Neural crest cell (in vitro differentiated cells): ENCODE data around the gene BCO1. TPM values are rescaled to one million over a fixed set of nuclear protein-coding genes. Genes with fewer than 3 reads are reported as not detected.

ENCODE experiments used
- DNase-seq: peaks from one replicate; pipeline ENCODE4 v3.0.0; 2021; ENCODE audit warnings: low read depth, mixed read lengths, low spot score
- H3K27ac Mint-ChIP-seq: one replicate; pipeline ENCODE4 v1.8.0; 2021; ENCODE audit warnings: mild to moderate bottlenecking, mixed read lengths; ENCODE audit not compliant: unreplicated experiment
- H3K27me3 Mint-ChIP-seq: 2 replicates; pipeline ENCODE4 v1.8.0; 2021; ENCODE audit warnings: low read depth, mild to moderate bottlenecking, mixed read lengths
- H3K36me3 Mint-ChIP-seq: 2 replicates; pipeline ENCODE4 v1.8.0; 2021; ENCODE audit warnings: low read depth, mild to moderate bottlenecking, mixed read lengths
- H3K4me1 Mint-ChIP-seq: 2 replicates; pipeline ENCODE4 v1.8.0; 2021; ENCODE audit warnings: mixed read lengths
- H3K4me3 Mint-ChIP-seq: one replicate; pipeline ENCODE4 v1.8.0; 2021; ENCODE audit warnings: mild to moderate bottlenecking, mixed read lengths
- H3K9me3 Mint-ChIP-seq: 2 replicates; pipeline ENCODE4 v1.8.0; 2021; ENCODE audit warnings: mixed read lengths
- CTCF ChIP-seq: fragments of 200-600 bp; sonication (generic); conservative IDR thresholded peaks from 2 replicates; pipeline ENCODE4 v1.5.0; 2021; ENCODE audit warnings: antibody characterized with exemption, mild to moderate bottlenecking
- total RNA-seq: library from RNA; stranded (reverse); gene quantifications from 2 replicates; pipeline ENCODE4 v1.2.1, GENCODE V29; 2021

Gene BCO1
- total RNA-seq, 1 donor from 2014 or later, result not detected

GRCh38 chr16:81283044-81283443 lies 44.6 kb downstream of the BCO1 start:
- DNase-seq, result no peak
- Mint-ChIP-seq H3K27ac (peak overlapping the region; percentile 8), H3K27me3 (no peaks in the 10 kb centered on the region), H3K9me3 (no peaks in the 10 kb centered on the region), H3K4me3 (no peak overlapping the region), H3K36me3 (no peaks in the 10 kb centered on the region), H3K4me1 (no peaks in the 10 kb centered on the region)
- no peak for TF ChIP-seq CTCF

DNA sequence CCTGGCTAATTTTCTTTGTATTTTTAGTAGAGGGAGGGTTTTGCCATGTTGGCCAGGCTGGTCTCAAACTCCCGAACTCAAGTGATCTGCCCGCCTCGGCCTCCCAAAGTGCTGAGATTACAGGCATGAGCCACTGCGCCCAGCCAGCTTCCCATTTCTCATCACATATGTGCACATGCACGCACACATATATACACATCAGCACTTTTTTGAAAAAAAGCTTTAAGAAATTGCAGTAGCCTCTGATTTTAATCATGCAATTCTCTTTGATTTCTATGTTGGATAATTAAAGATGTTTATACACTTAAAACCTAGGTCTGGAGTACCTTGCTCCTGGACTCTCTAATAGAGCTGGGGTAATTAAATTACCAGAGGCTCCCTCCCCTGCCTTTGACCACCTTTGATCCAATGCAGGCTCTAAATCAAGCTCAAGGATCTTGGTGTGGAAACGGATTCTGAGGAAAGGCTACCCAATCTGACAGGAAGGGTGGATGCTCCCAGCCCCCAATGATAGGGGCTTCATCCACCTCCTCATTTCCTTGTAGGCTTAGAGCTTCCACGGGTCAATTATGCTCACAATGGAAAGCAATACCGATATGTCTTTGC lies 46.6 kb downstream of the BCO1 start:
- TF ChIP-seq CTCF, result no peak
- Mint-ChIP-seq H3K27me3 (no peaks in the 10 kb centered on the region), H3K4me1 (no peaks in the 10 kb centered on the region), H3K9me3 (no peaks in the 10 kb centered on the region), H3K36me3 (no peaks in the 10 kb centered on the region), H3K27ac (no peak overlapping the region), H3K4me3 (no peak overlapping the region)
- DNase-seq, result no peak

- no peak overlapping the region for H3K27ac Mint-ChIP-seq
- no peaks in the 10 kb centered on the region for H3K9me3 Mint-ChIP-seq
- H3K4me3 Mint-ChIP-seq, result no peak overlapping the region
- no peaks in the 10 kb centered on the region for H3K4me1 Mint-ChIP-seq
- H3K36me3 Mint-ChIP-seq, result no peaks in the 10 kb centered on the region
- H3K27me3 Mint-ChIP-seq, result no peaks in the 10 kb centered on the region
- TF ChIP-seq CTCF, result no peak
- DNase-seq, result no peak
Observed at GRCh38 chr16:81286190-81286589, 47.7 kb downstream of the BCO1 start.

DNA sequence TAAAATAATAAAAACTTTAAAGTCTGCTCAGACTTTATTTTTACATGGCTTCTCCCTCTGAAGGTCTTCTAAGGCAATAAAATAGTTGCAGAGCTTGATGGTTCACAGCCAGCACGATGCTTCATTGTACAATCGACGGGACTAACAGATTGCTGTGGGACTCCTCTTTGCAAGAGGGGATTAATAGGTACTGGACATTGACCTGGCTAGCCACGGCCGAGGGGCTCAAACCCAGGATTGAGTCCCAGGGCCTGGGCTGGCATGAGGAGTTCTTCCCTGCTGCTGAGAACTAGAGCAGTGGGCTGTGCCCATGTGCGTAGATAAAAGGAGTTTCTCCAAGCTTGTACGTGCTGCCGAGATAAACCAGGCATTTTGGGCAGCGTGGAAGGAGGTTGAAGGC lies 52.6 kb downstream of the BCO1 start:
- no peak overlapping the region for H3K27ac Mint-ChIP-seq
- H3K36me3 Mint-ChIP-seq, result no peaks in the 10 kb centered on the region
- no peak overlapping the region for H3K4me3 Mint-ChIP-seq
- no peaks in the 10 kb centered on the region for H3K4me1 Mint-ChIP-seq
- no peaks in the 10 kb centered on the region for H3K27me3 Mint-ChIP-seq
- peaks cover 4% of the 10 kb centered on the region for H3K9me3 Mint-ChIP-seq
- DNase-seq, result no peak
- TF ChIP-seq CTCF, result no peak

DNA sequence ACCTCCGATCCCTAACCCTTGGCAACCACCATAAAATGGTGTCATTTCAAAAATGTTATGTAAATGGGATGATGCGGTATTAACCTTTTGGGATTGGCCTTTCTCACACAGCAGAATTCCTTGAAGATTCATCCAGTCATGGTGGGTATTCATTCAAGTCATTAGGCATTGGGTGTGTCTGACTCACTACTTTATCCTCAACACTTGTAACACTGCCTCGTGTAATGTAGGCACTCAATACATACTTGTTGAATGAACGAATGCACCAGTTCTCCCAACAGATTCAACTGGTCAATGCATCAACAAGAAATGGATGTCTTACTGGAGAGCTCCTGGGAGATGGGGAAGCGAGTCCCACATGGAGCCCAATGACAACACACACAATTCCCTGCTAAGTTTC lies 54.4 kb downstream of the BCO1 start:
- Mint-ChIP-seq H3K36me3 (no peaks in the 10 kb centered on the region), H3K4me1 (no peaks in the 10 kb centered on the region), H3K9me3 (peaks cover 4% of the 10 kb centered on the region), H3K4me3 (no peak overlapping the region), H3K27ac (no peak overlapping the region), H3K27me3 (peaks cover 2% of the 10 kb centered on the region)
- no peak for DNase-seq
- no peak for TF ChIP-seq CTCF
